A172 (cell line): ENCODE measurements around the gene CALR3. TPM values are rescaled to one million over a fixed set of nuclear protein-coding genes. Genes with fewer than 3 reads are reported as not detected.
"Not testable (repeated sequence)": the region's sequence is repeated elsewhere in the genome, so short reads cannot be mapped to it uniquely, and the experiment has no call there.

Experiments
- DNase-seq: peaks from one replicate; pipeline ENCODE4 v3.0.0-alpha.2; 2015; ENCODE audit warnings: low spot score
- total RNA-seq: library from RNA; depleted of rRNA; stranded (reverse); fragments of >200 nt; shearing (Covaris generic); gene quantifications from 2 replicates; pipeline ENCODE4 v1.2.3, GENCODE V29; 2014

Gene CALR3
- total RNA-seq, 1 experiment from 2014 or later, result not detected

- no peak for DNase-seq
These were observed 38.0 kb downstream of the CALR3 start for GRCh38 chr19:16457954-16458331.

GRCh38 chr19:16457195-16457953 lies 38.6 kb downstream of the CALR3 start:
- peak; percentile 63 for DNase-seq

- DNase-seq, result no peak
These were observed 39.2 kb downstream of the CALR3 start for GRCh38 chr19:16456652-16457194.

GRCh38 chr19:16455489-16455888 lies 40.5 kb downstream of the CALR3 start:
- DNase-seq, result no peak

- DNase-seq, result no peak
These were observed 41.5 kb downstream of the CALR3 start for GRCh38 chr19:16454351-16454918.

- DNase-seq, result no peak
These were observed 43.6 kb downstream of the CALR3 start for GRCh38 chr19:16452325-16452724.

GRCh38 chr19:16449330-16449961 lies 46.5 kb downstream of the CALR3 start:
- peak; percentile 63 for DNase-seq

- not testable (repeated sequence) for DNase-seq
These were observed 47.1 kb downstream of the CALR3 start for GRCh38 chr19:16448872-16449271.

GRCh38 chr19:16446724-16447368 lies 49.1 kb downstream of the CALR3 start:
- peak; percentile 65 for DNase-seq

GRCh38 chr19:16446108-16446723 lies 49.8 kb downstream of the CALR3 start:
- DNase-seq, result no peak

- peak; percentile 83 for DNase-seq
These were observed 50.5 kb downstream of the CALR3 start for GRCh38 chr19:16445238-16446107.

- no peak for DNase-seq
These were observed 51.7 kb downstream of the CALR3 start for GRCh38 chr19:16444269-16444600.

GRCh38 chr19:16442386-16443276 lies 53.3 kb downstream of the CALR3 start:
- DNase-seq, result no peak

GRCh38 chr19:16441661-16442162 lies 54.3 kb downstream of the CALR3 start:
- DNase-seq, result no peak

- no peak for DNase-seq
These were observed 59.1 kb downstream of the CALR3 start for GRCh38 chr19:16436780-16437332.

GRCh38 chr19:16435999-16436650 lies 59.8 kb downstream of the CALR3 start:
- DNase-seq, result no peak

GRCh38 chr19:16435238-16435917 lies 60.6 kb downstream of the CALR3 start:
- DNase-seq, result peak; percentile 98

GRCh38 chr19:16433986-16434385 lies 62.0 kb downstream of the CALR3 start:
- DNase-seq, result no peak
